ENCODE data around the gene CKAP2L.

Gene CKAP2L

GRCh38 chr2:112705575-112705974 is 58.8 kb downstream of the CKAP2L start:
- DNase-seq = no peak

- DNase-seq = no peak
Measured at GRCh38 chr2:112703684-112704083, 60.7 kb downstream of the CKAP2L start.

GRCh38 chr2:112701052-112701451 is 63.4 kb downstream of the CKAP2L start:
- DNase-seq = no peak

- no peak for DNase-seq
Measured at GRCh38 chr2:112699984-112700667, 64.3 kb downstream of the CKAP2L start.

- DNase-seq = no peak
Measured at GRCh38 chr2:112698834-112699515, 65.4 kb downstream of the CKAP2L start.

- no peak for DNase-seq
Measured at GRCh38 chr2:112694182-112694581, 70.2 kb downstream of the CKAP2L start.

- DNase-seq = no peak
Measured at GRCh38 chr2:112693596-112693995, 70.8 kb downstream of the CKAP2L start.

GRCh38 chr2:112692918-112693317 is 71.5 kb downstream of the CKAP2L start:
- no peak for DNase-seq

GRCh38 chr2:112692495-112692911 is 71.9 kb downstream of the CKAP2L start:
- DNase-seq = peak; percentile 61

- no peak for DNase-seq
Measured at GRCh38 chr2:112691881-112692281, 72.5 kb downstream of the CKAP2L start.

- DNase-seq = no peak
Measured at GRCh38 chr2:112690853-112691401, 73.5 kb downstream of the CKAP2L start.

- no peak for DNase-seq
Measured at GRCh38 chr2:112688086-112688880, 76.1 kb downstream of the CKAP2L start.

GRCh38 chr2:112687522-112687921 is 76.9 kb downstream of the CKAP2L start:
- DNase-seq = no peak
